HepG2 (cell line): ENCODE data around the gene PATL2. TPM values are rescaled to one million over a fixed set of nuclear protein-coding genes. Genes with fewer than 3 reads are reported as not detected.

ENCODE experiments used
- BHLHE40 ChIP-seq: IDR thresholded peaks from 2 replicates; pipeline ENCODE4 v1.6.1; 2011; ENCODE audit warnings: low read length, improper control_type of control experiment
- EEA1 ChIP-seq: sonication (generic); formaldehyde crosslinking; IDR thresholded peaks from 2 replicates; pipeline ENCODE4 v1.5.1; 2020; ENCODE audit warnings: mild to moderate bottlenecking, missing genetic modification reagents, borderline replicate concordance
- EHMT2 ChIP-seq: fragments of 200-600 bp; sonication (generic); IDR thresholded peaks from 2 replicates; pipeline ENCODE4 v1.7.0; 2017; ENCODE audit warnings: antibody characterized with exemption, low read depth, low read length, borderline replicate concordance
- GABPA ChIP-seq, 2 experiments: IDR thresholded peaks; 2 replicates each; pipeline ENCODE4 v1.6.1; 2011 to 2016; ENCODE audit warnings: low read depth in 2 of 2, low read length in 1 of 2, missing biosample characterization in 1 of 2, missing genetic modification characterization in 1 of 2
- HNRNPLL ChIP-seq: fragments of 200-400 bp; formaldehyde crosslinking; IDR thresholded peaks from 2 replicates; pipeline ENCODE4 v1.6.1; 2017; ENCODE audit warnings: mild to moderate bottlenecking, low read depth, low read length; ENCODE audit not compliant: poor library complexity, severe bottlenecking
- JUN ChIP-seq: sonication (generic); formaldehyde crosslinking; IDR thresholded peaks from 2 replicates; pipeline ENCODE4 v1.4.0; 2020; ENCODE audit warnings: mild to moderate bottlenecking, missing genetic modification reagents
- MTA3 ChIP-seq: sonication (generic); formaldehyde crosslinking; IDR thresholded peaks from 2 replicates; pipeline ENCODE4 v1.4.0; 2020; ENCODE audit warnings: missing genetic modification reagents
- RELA ChIP-seq: sonication (generic); formaldehyde crosslinking; IDR thresholded peaks from 2 replicates; pipeline ENCODE4 v1.4.0; 2020; ENCODE audit warnings: missing genetic modification reagents
- RFX5 ChIP-seq: IDR thresholded peaks from 2 replicates; pipeline ENCODE4 v1.6.1; 2011; ENCODE audit warnings: low read depth, low read length, improper control_type of control experiment
- SCMH1 ChIP-seq: sonication (generic); formaldehyde crosslinking; IDR thresholded peaks from 2 replicates; pipeline ENCODE4 v1.9.0; 2021; ENCODE audit warnings: missing genetic modification reagents, mild to moderate bottlenecking, borderline replicate concordance
- SOX6 ChIP-seq, 2 experiments: fragments of 450-650 bp in 1 of 2; sonication (generic) in 1 of 2; formaldehyde crosslinking in 1 of 2; IDR thresholded peaks; 2 replicates each; pipeline versions ENCODE4 v1.4.0 to v1.6.1; 2017 to 2020; ENCODE audit warnings: antibody characterized with exemption in 1 of 2, mild to moderate bottlenecking in 1 of 2, missing genetic modification reagents in 1 of 2
- TARDBP ChIP-seq: sonication (generic); formaldehyde crosslinking; IDR thresholded peaks from 2 replicates; pipeline ENCODE4 v1.8.0; 2022; ENCODE audit warnings: mild to moderate bottlenecking, missing genetic modification reagents
- ZNF225 ChIP-seq: sonication (generic); formaldehyde crosslinking; IDR thresholded peaks from 2 replicates; pipeline ENCODE4 v1.4.0; 2020; ENCODE audit warnings: mild to moderate bottlenecking, missing genetic modification reagents
- ZNF547 ChIP-seq: sonication (generic); formaldehyde crosslinking; IDR thresholded peaks from 2 replicates; pipeline ENCODE4 v1.5.1; 2020; ENCODE audit warnings: mild to moderate bottlenecking, missing genetic modification reagents
- ZNF724P ChIP-seq: sonication (generic); formaldehyde crosslinking; IDR thresholded peaks from 2 replicates; pipeline ENCODE4 v1.8.0; 2022; ENCODE audit warnings: missing genetic modification reagents, borderline replicate concordance
- polyA plus RNA-seq, 8 experiments: library from polyadenylated mRNA; depleted of rRNA in 3 of 8; stranded (reverse) in 7 of 8; unstranded in 1 of 8; fragments of >200 nt; fragmentation: Illumina TruSeq in 4 of 8; extraction: Trizol in 4 of 8; gene quantifications; 2 replicates each; pipeline versions ENCODE4 v1.2.1 to v1.2.3, GENCODE V29; 2011 to 2016; ENCODE audit warnings: low read depth in 4 of 8, missing spikeins in 1 of 8, mixed read lengths in 1 of 8; ENCODE audit not compliant: insufficient read depth in 1 of 8
- total RNA-seq, 5 experiments: library from RNA; depleted of rRNA; stranded (reverse); fragments of >200 nt; fragmentation: Illumina TruSeq; extraction: Trizol; gene quantifications; 2 replicates each; pipeline ENCODE4 v1.2.3, GENCODE V29; 2016; ENCODE audit warnings: low read depth in 1 of 5
- TF ChIP-seq, protein P1 (sequence below): sonication (generic); formaldehyde crosslinking; IDR thresholded peaks from 2 replicates; pipeline ENCODE4 v1.4.0; 2020; ENCODE audit warnings: missing genetic modification reagents
- TF ChIP-seq, protein P2 (sequence below): IDR thresholded peaks from 2 replicates; pipeline ENCODE4 v1.6.1; 2018; ENCODE audit warnings: missing genetic modification reagents
- TF ChIP-seq, protein P3 (sequence below): sonication (generic); formaldehyde crosslinking; IDR thresholded peaks from 2 replicates; pipeline ENCODE4 v1.4.0; 2020; ENCODE audit warnings: missing genetic modification reagents
- TF ChIP-seq, protein P4 (sequence below): IDR thresholded peaks from 2 replicates; pipeline ENCODE4 v1.6.1; 2016; ENCODE audit warnings: low read depth, borderline replicate concordance

Gene PATL2
- total and polyA plus RNA-seq, 2 of the 13 experiments (the other 11 are each of a cell fraction or from before 2014, with no cell fraction given): 0.15 to 0.53 TPM

DNA sequence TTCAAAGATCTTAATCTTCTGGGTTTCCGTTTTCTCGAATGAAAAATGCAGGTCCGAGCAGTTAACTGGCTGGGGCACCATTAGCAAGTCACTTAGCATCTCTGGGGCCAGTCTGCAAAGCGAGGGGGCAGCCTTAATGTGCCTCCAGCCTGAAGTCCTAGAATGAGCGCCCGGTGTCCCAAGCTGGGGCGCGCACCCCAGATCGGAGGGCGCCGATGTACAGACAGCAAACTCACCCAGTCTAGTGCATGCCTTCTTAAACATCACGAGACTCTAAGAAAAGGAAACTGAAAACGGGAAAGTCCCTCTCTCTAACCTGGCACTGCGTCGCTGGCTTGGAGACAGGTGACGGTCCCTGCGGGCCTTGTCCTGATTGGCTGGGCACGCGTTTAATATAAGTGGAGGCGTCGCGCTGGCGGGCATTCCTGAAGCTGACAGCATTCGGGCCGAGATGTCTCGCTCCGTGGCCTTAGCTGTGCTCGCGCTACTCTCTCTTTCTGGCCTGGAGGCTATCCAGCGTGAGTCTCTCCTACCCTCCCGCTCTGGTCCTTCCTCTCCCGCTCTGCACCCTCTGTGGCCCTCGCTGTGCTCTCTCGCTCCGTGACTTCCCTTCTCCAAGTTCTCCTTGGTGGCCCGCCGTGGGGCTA lies at the start of gene PATL2, which contains the start of gene B2M (continued):
- TF ChIP-seq, protein P1, sequence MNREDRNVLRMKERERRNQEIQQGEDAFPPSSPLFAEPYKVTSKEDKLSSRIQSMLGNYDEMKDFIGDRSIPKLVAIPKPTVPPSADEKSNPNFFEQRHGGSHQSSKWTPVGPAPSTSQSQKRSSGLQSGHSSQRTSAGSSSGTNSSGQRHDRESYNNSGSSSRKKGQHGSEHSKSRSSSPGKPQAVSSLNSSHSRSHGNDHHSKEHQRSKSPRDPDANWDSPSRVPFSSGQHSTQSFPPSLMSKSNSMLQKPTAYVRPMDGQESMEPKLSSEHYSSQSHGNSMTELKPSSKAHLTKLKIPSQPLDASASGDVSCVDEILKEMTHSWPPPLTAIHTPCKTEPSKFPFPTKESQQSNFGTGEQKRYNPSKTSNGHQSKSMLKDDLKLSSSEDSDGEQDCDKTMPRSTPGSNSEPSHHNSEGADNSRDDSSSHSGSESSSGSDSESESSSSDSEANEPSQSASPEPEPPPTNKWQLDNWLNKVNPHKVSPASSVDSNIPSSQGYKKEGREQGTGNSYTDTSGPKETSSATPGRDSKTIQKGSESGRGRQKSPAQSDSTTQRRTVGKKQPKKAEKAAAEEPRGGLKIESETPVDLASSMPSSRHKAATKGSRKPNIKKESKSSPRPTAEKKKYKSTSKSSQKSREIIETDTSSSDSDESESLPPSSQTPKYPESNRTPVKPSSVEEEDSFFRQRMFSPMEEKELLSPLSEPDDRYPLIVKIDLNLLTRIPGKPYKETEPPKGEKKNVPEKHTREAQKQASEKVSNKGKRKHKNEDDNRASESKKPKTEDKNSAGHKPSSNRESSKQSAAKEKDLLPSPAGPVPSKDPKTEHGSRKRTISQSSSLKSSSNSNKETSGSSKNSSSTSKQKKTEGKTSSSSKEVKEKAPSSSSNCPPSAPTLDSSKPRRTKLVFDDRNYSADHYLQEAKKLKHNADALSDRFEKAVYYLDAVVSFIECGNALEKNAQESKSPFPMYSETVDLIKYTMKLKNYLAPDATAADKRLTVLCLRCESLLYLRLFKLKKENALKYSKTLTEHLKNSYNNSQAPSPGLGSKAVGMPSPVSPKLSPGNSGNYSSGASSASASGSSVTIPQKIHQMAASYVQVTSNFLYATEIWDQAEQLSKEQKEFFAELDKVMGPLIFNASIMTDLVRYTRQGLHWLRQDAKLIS (CRISPR knock-in tag): peak; percentile 22; the same call in 1 of the 2 replicates
- TF ChIP-seq RELA (CRISPR knock-in tag): peak; percentile 43; the same call in 1 of the 2 replicates
- no peak for TF ChIP-seq EHMT2
- TF ChIP-seq, protein P2, sequence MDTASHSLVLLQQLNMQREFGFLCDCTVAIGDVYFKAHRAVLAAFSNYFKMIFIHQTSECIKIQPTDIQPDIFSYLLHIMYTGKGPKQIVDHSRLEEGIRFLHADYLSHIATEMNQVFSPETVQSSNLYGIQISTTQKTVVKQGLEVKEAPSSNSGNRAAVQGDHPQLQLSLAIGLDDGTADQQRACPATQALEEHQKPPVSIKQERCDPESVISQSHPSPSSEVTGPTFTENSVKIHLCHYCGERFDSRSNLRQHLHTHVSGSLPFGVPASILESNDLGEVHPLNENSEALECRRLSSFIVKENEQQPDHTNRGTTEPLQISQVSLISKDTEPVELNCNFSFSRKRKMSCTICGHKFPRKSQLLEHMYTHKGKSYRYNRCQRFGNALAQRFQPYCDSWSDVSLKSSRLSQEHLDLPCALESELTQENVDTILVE (CRISPR knock-in tag): no peak
- TF ChIP-seq TARDBP (CRISPR knock-in tag): peak; percentile 48; the same call in 1 of the 2 replicates
- no peak for TF ChIP-seq MTA3 (CRISPR knock-in tag)
- TF ChIP-seq ZNF547 (CRISPR knock-in tag): peak; percentile 43
- TF ChIP-seq RFX5: peak; percentile 100
- no peak for TF ChIP-seq EEA1 (CRISPR knock-in tag)
- TF ChIP-seq ZNF225 (CRISPR knock-in tag): peak; percentile 59; the same call in 1 of the 2 replicates
- no peak for TF ChIP-seq ZNF724P (CRISPR knock-in tag)
- TF ChIP-seq, protein P3, sequence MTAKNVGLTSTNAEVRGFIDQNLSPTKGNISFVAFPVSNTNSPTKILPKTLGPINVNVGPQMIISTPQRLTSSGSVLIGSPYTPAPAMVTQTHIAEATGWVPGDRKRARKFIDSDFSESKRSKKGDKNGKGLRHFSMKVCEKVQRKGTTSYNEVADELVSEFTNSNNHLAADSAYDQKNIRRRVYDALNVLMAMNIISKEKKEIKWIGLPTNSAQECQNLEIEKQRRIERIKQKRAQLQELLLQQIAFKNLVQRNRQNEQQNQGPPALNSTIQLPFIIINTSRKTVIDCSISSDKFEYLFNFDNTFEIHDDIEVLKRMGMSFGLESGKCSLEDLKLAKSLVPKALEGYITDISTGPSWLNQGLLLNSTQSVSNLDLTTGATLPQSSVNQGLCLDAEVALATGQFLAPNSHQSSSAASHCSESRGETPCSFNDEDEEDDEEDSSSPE (CRISPR knock-in tag): 0 out of 2 replicates have a peak, but pooled peaks have one; percentile 56
- TF ChIP-seq SOX6 (IDR thresholded peaks at IDR 0.05): no peak
- TF ChIP-seq SOX6 (CRISPR knock-in tag; IDR thresholded peaks at IDR 0.05): peak; percentile 24; the same call in 1 of the 2 replicates
- peak; percentile 88 for TF ChIP-seq BHLHE40
- no peak for TF ChIP-seq HNRNPLL
- TF ChIP-seq GABPA (IDR thresholded peaks at IDR 0.05; ENCODE audit: low read depth, low read length): no peak
- TF ChIP-seq GABPA (CRISPR knock-in tag; IDR thresholded peaks at IDR 0.05; ENCODE audit: low read depth): 0 out of 2 replicates have a peak, but pooled peaks have one; percentile 30
- TF ChIP-seq, protein P4, sequence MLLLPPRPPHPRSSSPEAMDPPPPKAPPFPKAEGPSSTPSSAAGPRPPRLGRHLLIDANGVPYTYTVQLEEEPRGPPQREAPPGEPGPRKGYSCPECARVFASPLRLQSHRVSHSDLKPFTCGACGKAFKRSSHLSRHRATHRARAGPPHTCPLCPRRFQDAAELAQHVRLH (CRISPR knock-in tag): peak; percentile 69
- TF ChIP-seq SCMH1 (CRISPR knock-in tag): no peak
- no peak for TF ChIP-seq JUN (CRISPR knock-in tag)
